ENCODE measurements around the gene KLHL29. TPM values are rescaled to one million over a fixed set of nuclear protein-coding genes. Genes with fewer than 3 reads are reported as not detected.

KLHL29 gene
- total RNA-seq, 3 donors from 2014 or later (not counting 1 experiment from before 2014, with no cell fraction given), result 0.24 to 0.43 (median 0.33) TPM

DNA sequence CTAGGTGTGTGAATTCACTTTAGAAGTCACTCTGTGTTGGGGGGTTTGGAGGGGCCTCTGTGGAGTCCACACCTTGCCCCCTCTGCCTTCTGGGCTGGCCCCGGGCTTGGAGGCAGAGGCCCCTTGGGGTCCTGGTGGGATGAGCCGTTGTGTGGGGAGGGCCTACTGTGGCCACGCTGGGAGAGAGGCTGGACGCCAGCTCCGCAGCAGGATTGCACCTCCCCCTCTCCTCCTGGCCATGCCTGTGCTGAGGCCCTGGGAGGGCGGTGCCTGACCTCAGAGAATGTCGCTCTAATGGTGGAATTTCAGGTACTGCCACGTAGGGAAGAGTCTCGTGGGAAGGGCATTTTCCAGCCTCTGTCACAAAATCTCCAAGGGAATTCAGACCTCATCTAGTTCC, 304.9 kb downstream of the KLHL29 start:
- H3K4me1 Mint-ChIP-seq, result peaks cover 16 to 21% of the 10 kb centered on the region in 2 donors
- H3K27ac ChIP-seq (ENCODE audit: low read length), result no peak overlapping the region
- 96% methylated on average over 9 of the region's 9 CpGs for WGBS (ENCODE audit: insufficient coverage)
- TF ChIP-seq, protein P1, sequence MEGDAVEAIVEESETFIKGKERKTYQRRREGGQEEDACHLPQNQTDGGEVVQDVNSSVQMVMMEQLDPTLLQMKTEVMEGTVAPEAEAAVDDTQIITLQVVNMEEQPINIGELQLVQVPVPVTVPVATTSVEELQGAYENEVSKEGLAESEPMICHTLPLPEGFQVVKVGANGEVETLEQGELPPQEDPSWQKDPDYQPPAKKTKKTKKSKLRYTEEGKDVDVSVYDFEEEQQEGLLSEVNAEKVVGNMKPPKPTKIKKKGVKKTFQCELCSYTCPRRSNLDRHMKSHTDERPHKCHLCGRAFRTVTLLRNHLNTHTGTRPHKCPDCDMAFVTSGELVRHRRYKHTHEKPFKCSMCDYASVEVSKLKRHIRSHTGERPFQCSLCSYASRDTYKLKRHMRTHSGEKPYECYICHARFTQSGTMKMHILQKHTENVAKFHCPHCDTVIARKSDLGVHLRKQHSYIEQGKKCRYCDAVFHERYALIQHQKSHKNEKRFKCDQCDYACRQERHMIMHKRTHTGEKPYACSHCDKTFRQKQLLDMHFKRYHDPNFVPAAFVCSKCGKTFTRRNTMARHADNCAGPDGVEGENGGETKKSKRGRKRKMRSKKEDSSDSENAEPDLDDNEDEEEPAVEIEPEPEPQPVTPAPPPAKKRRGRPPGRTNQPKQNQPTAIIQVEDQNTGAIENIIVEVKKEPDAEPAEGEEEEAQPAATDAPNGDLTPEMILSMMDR (IDR thresholded peaks at IDR 0.05), result no peak
- no peak overlapping the region for H3K27ac Mint-ChIP-seq
- no peak overlapping the region for H3K4me3 Mint-ChIP-seq
- H3K4me1 ChIP-seq (ENCODE audit: control insufficient read depth, insufficient read depth, low read length), result peaks cover 13% of the 10 kb centered on the region
- H3K27me3 ChIP-seq (ENCODE audit: control insufficient read depth, insufficient read depth, low read length), result no peaks in the 10 kb centered on the region
- no peaks in the 10 kb centered on the region for H3K36me3 Mint-ChIP-seq
- no peaks in the 10 kb centered on the region for H3K9me3 ChIP-seq (ENCODE audit: control insufficient read depth, insufficient read depth, low read length)
- ATAC-seq (no peak), DNase-seq (no peak)
- intact Hi-C loops (cut with micrococcal nuclease), result no loop called here
- H3K27me3 Mint-ChIP-seq (ENCODE audit: low read depth in 2 of 2), result no peaks in the 10 kb centered on the region
- no peaks in the 10 kb centered on the region for H3K9me3 Mint-ChIP-seq
- no peaks in the 10 kb centered on the region for H3K36me3 ChIP-seq (ENCODE audit: control insufficient read depth, insufficient read depth, low read length)
- no peak overlapping the region for H3K4me3 ChIP-seq (ENCODE audit: low read length)

DNA sequence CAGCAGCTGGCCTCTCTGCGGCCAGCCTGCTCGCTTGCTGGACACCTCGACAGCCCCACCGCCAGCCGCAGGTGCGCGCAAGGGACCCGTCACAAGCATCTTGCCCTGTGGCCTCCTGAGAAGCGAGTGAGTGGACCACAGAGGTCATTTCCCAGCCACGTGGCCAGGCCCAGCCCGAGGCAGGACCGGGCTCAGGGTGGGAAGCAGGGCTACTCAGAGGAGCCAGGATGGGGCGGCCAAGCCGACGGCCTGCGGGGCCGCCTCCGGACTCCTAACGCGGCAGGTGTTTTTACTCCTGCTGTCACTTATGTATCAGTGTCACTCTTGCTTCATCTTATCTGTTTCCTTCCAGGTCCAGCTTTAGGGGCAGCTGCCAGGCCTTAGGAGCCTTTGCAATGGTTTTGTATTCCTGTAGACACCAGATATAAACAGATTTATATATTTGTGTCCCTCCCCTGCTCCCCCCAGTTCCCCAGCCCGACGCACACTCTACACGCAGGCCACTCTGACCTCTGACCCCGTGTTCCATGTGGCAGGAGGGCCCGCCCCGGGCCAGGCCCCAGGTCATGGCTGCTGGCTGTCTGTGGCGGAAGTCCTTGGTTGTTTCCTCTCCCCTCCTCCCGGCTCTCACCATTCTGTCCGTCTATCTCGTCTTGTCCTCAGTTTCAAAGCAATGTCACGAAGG, 305.6 kb downstream of the KLHL29 start:
- no peaks in the 10 kb centered on the region for H3K27me3 ChIP-seq (ENCODE audit: control insufficient read depth, insufficient read depth, low read length)
- Mint-ChIP-seq H3K27me3 (ENCODE audit: low read depth in 2 of 2) (no peaks in the 10 kb centered on the region), H3K4me3 (no peak overlapping the region), H3K36me3 (no peaks in the 10 kb centered on the region), H3K4me1 (peaks cover 13 to 18% of the 10 kb centered on the region in 2 donors), H3K9me3 (no peaks in the 10 kb centered on the region), H3K27ac (no peak overlapping the region)
- TF ChIP-seq, protein P1 (IDR thresholded peaks at IDR 0.05), result no peak
- no peak overlapping the region for H3K27ac ChIP-seq (ENCODE audit: low read length)
- H3K9me3 ChIP-seq (ENCODE audit: control insufficient read depth, insufficient read depth, low read length), result no peaks in the 10 kb centered on the region
- no peaks in the 10 kb centered on the region for H3K36me3 ChIP-seq (ENCODE audit: control insufficient read depth, insufficient read depth, low read length)
- H3K4me1 ChIP-seq (ENCODE audit: control insufficient read depth, insufficient read depth, low read length), result peaks cover 13% of the 10 kb centered on the region
- no peak for ATAC-seq
- no peak for DNase-seq
- intact Hi-C loops (cut with micrococcal nuclease), result no loop called here
- WGBS (ENCODE audit: insufficient coverage), result 92% methylated on average over 31 of the region's 31 CpGs
- no peak overlapping the region for H3K4me3 ChIP-seq (ENCODE audit: low read length)

DNA sequence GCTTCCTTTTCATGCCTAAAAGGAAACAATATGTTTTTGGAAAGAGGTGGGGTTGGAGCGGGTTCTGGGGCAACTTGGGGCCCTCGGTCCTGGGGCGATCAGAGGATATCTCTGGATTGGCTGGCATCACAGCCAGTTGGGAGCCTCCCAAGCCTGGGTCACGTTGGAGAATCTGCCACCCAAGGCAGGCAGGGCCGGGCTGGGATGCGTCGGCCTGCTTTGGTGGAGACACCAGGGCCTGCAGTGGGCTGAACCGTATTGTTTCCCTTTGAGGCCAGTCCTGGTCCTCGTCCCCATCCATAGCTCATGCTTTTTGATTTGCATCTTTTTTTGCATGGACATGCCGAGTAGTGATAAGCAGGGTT, 306.1 kb downstream of the KLHL29 start:
- Mint-ChIP-seq H3K27ac (no peak overlapping the region), H3K9me3 (no peaks in the 10 kb centered on the region)
- no peaks in the 10 kb centered on the region for H3K9me3 ChIP-seq (ENCODE audit: control insufficient read depth, insufficient read depth, low read length)

More for the DNA sequence above, 306.1 kb downstream of the KLHL29 start:
- H3K4me3 Mint-ChIP-seq, result no peak overlapping the region
- TF ChIP-seq, protein P1 (IDR thresholded peaks at IDR 0.05), result no peak
- H3K4me1 Mint-ChIP-seq, result peaks cover 8 to 12% of the 10 kb centered on the region in 2 donors
- ATAC-seq (no peak), DNase-seq (no peak)
- H3K4me3 ChIP-seq (ENCODE audit: low read length), result no peak overlapping the region
- no peaks in the 10 kb centered on the region for H3K36me3 Mint-ChIP-seq
- H3K27me3 Mint-ChIP-seq (ENCODE audit: low read depth in 2 of 2), result no peaks in the 10 kb centered on the region
- no peaks in the 10 kb centered on the region for H3K36me3 ChIP-seq (ENCODE audit: control insufficient read depth, insufficient read depth, low read length)
- H3K4me1 ChIP-seq (ENCODE audit: control insufficient read depth, insufficient read depth, low read length), result peaks cover 13% of the 10 kb centered on the region
- 94% methylated on average over 10 of the region's 10 CpGs for WGBS (ENCODE audit: insufficient coverage)
- H3K27me3 ChIP-seq (ENCODE audit: control insufficient read depth, insufficient read depth, low read length), result no peaks in the 10 kb centered on the region
- H3K27ac ChIP-seq (ENCODE audit: low read length), result no peak overlapping the region
- intact Hi-C loops (cut with micrococcal nuclease), result no loop called here
